HG02840 (cell line): ENCODE data around the gene C6.

ENCODE experiments used
- ATAC-seq: cut with Tn5 transposase; IDR thresholded peaks from one replicate; pipeline ENCODE4 v1.9.1; 2021; ENCODE audit warnings: mild to moderate bottlenecking, moderate library complexity, moderate number of reproducible peaks; ENCODE audit not compliant: unreplicated experiment, low FRiP score

C6 gene

DNA sequence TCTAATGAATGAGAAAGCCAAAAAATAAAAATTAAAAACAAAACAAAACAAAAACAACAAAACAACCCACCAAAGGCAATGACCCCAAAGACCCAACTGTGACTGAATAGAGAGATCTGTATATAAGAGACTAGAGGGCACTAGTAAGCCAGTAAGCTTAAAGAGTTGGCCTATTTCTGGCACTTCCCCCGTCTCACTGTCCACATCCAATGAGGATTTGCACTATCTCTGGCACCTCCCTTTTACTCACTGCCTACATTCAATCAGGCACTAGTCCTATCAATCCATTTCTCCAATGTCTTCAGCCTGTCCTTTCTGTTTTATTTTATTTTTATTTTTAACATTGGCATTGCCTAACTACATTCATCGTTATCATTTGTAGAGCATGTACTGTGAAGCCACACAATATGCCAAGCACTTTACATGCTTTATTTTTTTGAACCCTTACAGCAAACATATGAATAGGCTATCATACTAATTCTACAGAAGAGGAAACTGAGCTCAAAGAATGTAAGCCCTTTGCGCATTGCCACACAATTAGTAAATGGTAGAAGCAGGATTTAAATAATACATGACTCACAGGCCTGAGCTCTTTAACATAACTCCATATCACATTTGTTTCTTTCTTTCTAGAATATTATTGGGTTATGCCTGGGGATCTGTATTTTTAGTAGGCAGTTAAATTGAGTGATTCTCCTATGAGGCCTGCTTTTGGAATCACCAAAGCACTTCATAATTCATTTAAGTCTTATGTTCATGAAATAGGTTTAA lies 70.0 kb downstream of the C6 start:
- ATAC-seq, result no peak

GRCh38 chr5:41127967-41128690 lies 85.2 kb downstream of the C6 start:
- no peak for ATAC-seq

- no peak for ATAC-seq
These were observed 90.9 kb downstream of the C6 start for GRCh38 chr5:41122459-41122858.

GRCh38 chr5:41120600-41120999 lies 92.7 kb downstream of the C6 start:
- ATAC-seq, result no peak

GRCh38 chr5:41118177-41118576 lies 95.2 kb downstream of the C6 start:
- ATAC-seq, result no peak

DNA sequence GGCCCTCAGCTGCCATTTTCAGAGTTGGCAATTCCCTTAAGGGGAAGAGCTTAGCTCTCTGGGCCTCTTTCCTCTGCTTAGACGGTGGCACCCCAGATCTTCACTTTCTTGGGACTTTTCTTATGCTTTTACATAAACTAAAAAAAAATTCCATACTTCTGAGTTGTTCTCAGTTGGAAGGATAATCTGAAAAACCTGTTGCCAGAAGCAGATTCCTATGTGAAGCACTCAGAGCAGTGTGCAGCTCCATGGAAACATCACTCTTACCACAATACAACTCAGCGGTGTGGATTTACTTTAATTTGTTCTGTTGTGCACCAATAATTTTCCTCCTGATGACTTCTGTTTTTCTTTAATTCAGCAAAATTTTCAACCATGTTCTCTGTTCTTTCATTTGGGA lies 98.1 kb downstream of the C6 start:
- ATAC-seq, result no peak

GRCh38 chr5:41112486-41113455 lies 100.6 kb downstream of the C6 start:
- no peak for ATAC-seq

DNA sequence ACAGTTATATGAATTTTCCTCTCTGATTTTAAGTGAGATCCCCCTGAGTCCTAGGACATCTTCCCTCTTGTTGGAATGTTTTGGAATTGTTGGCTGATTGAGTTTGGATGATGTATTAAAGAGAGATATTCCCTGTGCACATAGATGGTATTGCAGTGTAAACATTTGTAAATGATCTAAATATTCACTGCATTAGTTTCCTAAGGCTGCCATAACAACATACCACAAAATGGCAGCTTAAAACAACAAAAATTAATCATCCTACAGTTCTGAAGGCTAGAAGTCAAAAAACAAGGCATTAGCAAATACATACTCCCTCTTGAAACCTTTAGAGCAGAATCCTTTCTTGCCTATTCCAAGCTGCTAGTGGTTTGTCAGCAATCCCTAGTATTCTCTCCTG lies 104.1 kb downstream of the C6 start:
- ATAC-seq, result no peak

- ATAC-seq, result no peak
These were observed 111.0 kb downstream of the C6 start for GRCh38 chr5:41102341-41102740.

- no peak for ATAC-seq
These were observed 115.7 kb downstream of the C6 start for GRCh38 chr5:41097642-41098041.

DNA sequence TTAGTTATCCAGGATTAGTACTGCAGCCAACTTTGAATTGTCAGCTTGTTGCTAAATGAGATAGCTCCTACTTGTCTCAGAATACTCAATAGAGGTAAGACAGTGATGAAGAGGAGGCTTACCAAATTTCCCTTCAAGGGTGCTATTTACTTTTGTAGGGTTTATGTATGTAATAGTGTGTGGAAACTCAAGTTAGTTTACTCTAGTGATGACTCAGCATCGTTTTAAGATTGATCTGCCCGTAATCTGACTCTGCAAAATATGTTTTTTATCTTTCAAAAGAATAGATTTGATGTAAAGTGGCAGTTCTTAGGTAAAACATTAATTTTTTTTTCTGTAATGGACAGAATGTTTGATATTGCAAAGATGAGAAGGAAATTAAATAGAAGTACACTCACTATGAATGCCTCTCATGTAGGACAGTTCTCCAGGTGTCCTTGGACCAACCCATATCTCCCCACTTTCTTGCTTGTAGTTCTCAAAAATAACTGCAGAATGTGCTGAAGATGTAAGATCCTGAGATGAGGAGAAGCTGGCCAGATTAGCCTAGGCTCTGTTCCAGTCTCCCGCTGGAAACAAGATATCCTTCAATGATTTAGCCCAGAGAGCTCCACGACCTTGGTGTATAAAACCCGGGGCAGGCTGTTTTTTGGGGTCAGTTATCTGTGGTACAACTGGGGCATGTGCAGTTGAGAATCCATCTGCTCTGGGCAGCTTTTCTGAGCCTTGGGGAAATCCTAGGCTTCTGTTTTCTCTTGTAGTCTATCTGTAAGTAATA lies 117.8 kb downstream of the C6 start:
- no peak for ATAC-seq

DNA sequence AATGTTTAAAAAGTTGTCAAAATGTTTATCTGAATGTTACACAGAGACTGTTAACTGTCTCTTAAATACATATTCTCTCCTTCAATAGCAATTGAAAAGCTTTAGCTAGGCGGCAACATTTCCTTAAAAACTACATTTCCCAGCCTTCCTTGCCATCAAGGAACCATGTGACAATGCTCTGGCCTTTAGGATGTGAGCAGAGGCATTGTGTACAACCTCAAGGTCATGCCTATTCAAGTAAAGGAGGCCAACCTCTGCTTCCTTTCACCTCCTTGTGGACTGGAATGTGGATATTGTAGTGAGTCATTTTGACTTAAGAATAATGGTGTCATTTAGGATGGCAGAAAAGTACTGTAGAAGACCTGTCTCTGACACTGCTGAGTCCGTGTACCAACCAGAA lies 118.5 kb downstream of the C6 start:
- ATAC-seq, result no peak

DNA sequence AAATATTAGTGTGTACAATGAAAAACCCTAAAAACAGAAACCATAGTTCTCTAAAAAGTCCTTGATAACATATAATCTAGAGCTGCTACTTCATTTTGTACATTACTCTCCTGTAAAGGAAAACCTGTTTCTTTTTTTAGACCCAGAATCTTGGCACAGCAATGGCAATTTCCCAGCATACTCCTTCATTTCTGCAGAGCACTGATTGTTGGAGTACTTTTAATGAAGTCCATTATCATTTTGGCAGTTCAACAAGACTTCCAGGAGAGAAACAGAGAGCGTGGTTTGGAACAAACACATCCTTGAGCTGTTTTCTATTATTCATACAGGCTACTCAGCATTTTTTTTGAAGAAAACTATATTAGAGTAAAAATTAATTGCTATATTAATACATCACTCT lies 119.5 kb downstream of the C6 start:
- no peak for ATAC-seq
